Mucosa of rectum (tissue), 2 donors: ENCODE measurements around the gene USP6.
A peak's percentile ranks its signal among the peaks of the same experiment; 100 is the strongest.
"Not testable (repeated sequence)": the region's sequence is repeated elsewhere in the genome, so short reads cannot be mapped to it uniquely, and the experiment has no call there.

ENCODE experiments used
- H3K27ac ChIP-seq, 2 donors: one replicate each; pipeline ENCODE4 v1.7.0; 2013; ENCODE audit warnings: inconsistent platforms in 2 of 2, low read depth in 2 of 2, low read length in 2 of 2
- H3K27me3 ChIP-seq, 2 donors: one replicate each; pipeline ENCODE4 v1.7.0; 2013; ENCODE audit warnings: low read length in 2 of 2; ENCODE audit not compliant: control insufficient read depth in 2 of 2, insufficient read depth in 2 of 2
- H3K36me3 ChIP-seq, 2 donors: one replicate each; pipeline ENCODE4 v1.7.0; 2013; ENCODE audit warnings: low read length in 2 of 2; ENCODE audit not compliant: control insufficient read depth in 2 of 2, insufficient read depth in 2 of 2
- H3K4me1 ChIP-seq, 2 donors: one replicate each; pipeline ENCODE4 v1.7.0; 2013; ENCODE audit warnings: low read length in 2 of 2, mild to moderate bottlenecking in 1 of 2; ENCODE audit not compliant: control insufficient read depth in 2 of 2, insufficient read depth in 2 of 2
- H3K4me3 ChIP-seq, 2 donors: one replicate each; pipeline ENCODE4 v1.7.0; 2013; ENCODE audit warnings: low read length in 2 of 2
- H3K9ac ChIP-seq, 2 donors: one replicate each; pipeline ENCODE4 v1.7.0; 2013; ENCODE audit warnings: low read length in 2 of 2, low read depth in 1 of 2, mild to moderate bottlenecking in 1 of 2
- H3K9me3 ChIP-seq, 2 donors: one replicate each; pipeline ENCODE4 v1.7.0; 2013; ENCODE audit warnings: low read length in 2 of 2; ENCODE audit not compliant: control insufficient read depth in 2 of 2
- donor health status: healthy.
- donor health status: Normal muscosa, but diverticular disease.

The USP6 gene

GRCh38 chr17:5096731-5097100 is 19.1 kb upstream of the USP6 start:
- Histone ChIP-seq H3K27ac (no peak overlapping the region), H3K4me3 (peak overlapping the region; percentile 63 to 64), H3K27me3 (no peaks in the 10 kb centered on the region), H3K4me1 (peaks cover 0 to 3% of the 10 kb centered on the region in 2 donors), H3K9ac (no peak overlapping the region), H3K9me3 (peaks cover 39 to 41% of the 10 kb centered on the region in 2 donors), H3K36me3 (peaks cover 8 to 9% of the 10 kb centered on the region in 2 donors)

- peaks cover 34 to 36% of the 10 kb centered on the region in 2 donors for H3K9me3 ChIP-seq
- H3K9ac ChIP-seq = no peak overlapping the region
- peaks cover 3% of the 10 kb centered on the region in 2 donors for H3K36me3 ChIP-seq
- peaks cover 0 to 3% of the 10 kb centered on the region in 2 donors for H3K4me1 ChIP-seq
- H3K4me3 ChIP-seq = peak overlapping the region; percentile 63 to 64
- H3K27ac ChIP-seq = peak overlapping the region in 1 of 2 donors; percentile 11
- no peaks in the 10 kb centered on the region for H3K27me3 ChIP-seq
Measured at GRCh38 chr17:5097101-5097834, 18.6 kb upstream of the USP6 start.

DNA sequence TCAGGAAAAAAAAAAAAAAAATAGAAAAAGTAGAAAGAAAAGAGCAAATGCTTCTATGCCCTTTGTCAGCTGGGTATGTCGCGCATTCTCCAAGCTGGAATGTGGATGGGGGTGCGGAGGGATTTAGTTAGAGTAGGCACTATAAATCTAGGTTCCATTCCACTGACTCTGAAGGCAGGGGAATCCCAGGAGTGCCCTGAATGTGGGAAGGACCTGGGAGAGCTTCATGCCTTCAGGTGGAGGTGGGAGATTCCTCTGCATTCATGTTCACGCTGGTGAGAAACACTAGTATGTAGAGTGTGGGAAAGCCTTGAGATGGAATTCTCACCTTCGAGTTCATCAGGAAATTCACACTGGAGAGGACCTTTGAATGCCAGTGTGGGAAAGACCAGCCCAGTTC is 16.6 kb upstream of the USP6 start:
- Histone ChIP-seq H3K9ac (no peak overlapping the region), H3K36me3 (no peaks in the 10 kb centered on the region), H3K9me3 (peaks cover 17 to 19% of the 10 kb centered on the region in 2 donors), H3K27ac (no peak overlapping the region), H3K4me3 (no peak overlapping the region), H3K4me1 (peaks cover 0 to 3% of the 10 kb centered on the region in 2 donors), H3K27me3 (no peaks in the 10 kb centered on the region)

DNA sequence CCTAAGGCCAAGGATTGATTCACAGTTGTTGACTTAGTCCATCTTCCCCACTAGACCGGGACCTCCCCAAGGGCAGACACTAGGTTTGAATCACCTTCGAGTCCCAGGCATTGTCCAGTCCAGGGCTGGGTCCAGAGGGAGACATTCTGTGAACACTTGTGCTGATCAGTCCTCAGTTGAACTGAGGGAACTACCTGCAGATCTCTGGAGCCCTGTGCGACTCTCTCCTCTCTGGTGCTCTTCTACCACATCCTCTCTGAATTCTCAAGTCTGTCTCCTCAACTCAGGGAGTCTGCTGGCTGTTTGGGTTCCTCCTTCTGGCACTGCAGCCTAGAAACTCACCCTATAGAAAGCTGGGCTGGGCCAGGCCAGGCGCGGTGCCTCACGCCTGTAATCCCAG is 15.0 kb upstream of the USP6 start:
- Histone ChIP-seq H3K9ac (no peak overlapping the region), H3K4me1 (peaks cover 0 to 3% of the 10 kb centered on the region in 2 donors), H3K36me3 (peaks cover 2 to 4% of the 10 kb centered on the region in 2 donors), H3K4me3 (no peak overlapping the region), H3K27me3 (no peaks in the 10 kb centered on the region), H3K9me3 (peaks cover 8 to 12% of the 10 kb centered on the region in 2 donors), H3K27ac (no peak overlapping the region)

- peaks cover 4 to 5% of the 10 kb centered on the region in 2 donors for H3K27me3 ChIP-seq
- H3K9ac ChIP-seq = peak overlapping the region; percentile 83 to 95
- H3K27ac ChIP-seq = no peak overlapping the region
- H3K4me3 ChIP-seq = peak overlapping the region; percentile 96 to 97
- H3K9me3 ChIP-seq = peaks cover 4 to 7% of the 10 kb centered on the region in 2 donors
- peaks cover 0 to 6% of the 10 kb centered on the region in 2 donors for H3K4me1 ChIP-seq
- peaks cover 11 to 22% of the 10 kb centered on the region in 2 donors for H3K36me3 ChIP-seq
Measured at GRCh38 chr17:5110816-5111215, 5.0 kb upstream of the USP6 start.

- Histone ChIP-seq H3K4me1 (peaks cover 0 to 6% of the 10 kb centered on the region in 2 donors), H3K36me3 (peaks cover 3 to 15% of the 10 kb centered on the region in 2 donors), H3K9ac (peak within 1 kb of the TSS; percentile 83 to 95), H3K27ac (peak within 1 kb of the TSS; percentile 68 to 70), H3K9me3 (peaks cover 0 to 2% of the 10 kb centered on the region in 2 donors), H3K4me3 (peak within 1 kb of the TSS; percentile 96 to 97), H3K27me3 (peaks cover 6 to 10% of the 10 kb centered on the region in 2 donors)
Measured at GRCh38 chr17:5111402-5112204, 4.2 kb upstream of the USP6 start, which contains the start of gene ZNF232. Gene ZNF232, minus strand, starts transcription at chr17:5111878. Its CDS starts 56 bp downstream, at chr17:5111822.

DNA sequence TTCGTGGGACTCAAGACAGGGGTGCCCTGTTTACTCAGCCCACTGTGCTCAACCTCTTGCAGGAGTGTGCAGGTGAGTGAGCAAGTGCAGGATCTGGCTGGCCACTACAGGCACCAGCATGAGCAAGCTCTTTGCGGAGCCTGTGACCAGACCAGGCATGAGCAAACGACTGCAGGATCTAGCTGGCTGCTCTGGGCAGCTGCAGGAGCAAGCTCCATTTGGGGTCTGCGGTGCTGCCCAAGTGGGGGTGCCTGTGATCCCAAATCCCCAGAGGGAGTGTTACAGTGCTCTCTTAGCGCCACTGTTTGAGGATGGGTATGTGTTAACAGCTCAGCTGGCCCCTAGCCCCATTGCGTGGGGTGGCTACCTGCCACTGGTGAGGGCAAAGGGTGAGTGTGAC is 2.4 kb downstream of the USP6 start:
- peaks cover 9 to 14% of the 10 kb centered on the region in 2 donors for H3K27me3 ChIP-seq
- H3K4me3 ChIP-seq = no peak overlapping the region
- no peaks in the 10 kb centered on the region for H3K4me1 ChIP-seq
- no peak overlapping the region for H3K9ac ChIP-seq
- no peak overlapping the region for H3K27ac ChIP-seq
- H3K9me3 ChIP-seq = no peaks in the 10 kb centered on the region
- H3K36me3 ChIP-seq = no peaks in the 10 kb centered on the region

- H3K4me3 ChIP-seq = no peak overlapping the region
- H3K27me3 ChIP-seq = peaks cover 9 to 20% of the 10 kb centered on the region in 2 donors
- no peak overlapping the region for H3K27ac ChIP-seq
Measured at GRCh38 chr17:5120036-5120435, 4.2 kb downstream of the USP6 start.

GRCh38 chr17:5120436-5121185 is 4.8 kb downstream of the USP6 start:
- H3K36me3 ChIP-seq, H3K4me3 ChIP-seq, H3K27ac ChIP-seq, H3K9me3 ChIP-seq, H3K9ac ChIP-seq, H3K4me1 ChIP-seq: not testable (repeated sequence)
- peaks cover 6 to 17% of the 10 kb centered on the region in 2 donors for H3K27me3 ChIP-seq

More at GRCh38 chr17:5120036-5120435, 4.2 kb downstream of the USP6 start:
- Histone ChIP-seq H3K36me3 (no peaks in the 10 kb centered on the region), H3K9ac (no peak overlapping the region), H3K9me3 (no peaks in the 10 kb centered on the region), H3K4me1 (no peaks in the 10 kb centered on the region)
